Esophagus muscularis mucosa (tissue), 4 donors: ENCODE data around the gene ANXA4. TPM values are rescaled to one million over a fixed set of nuclear protein-coding genes. Genes with fewer than 3 reads are reported as not detected.
"Not testable (repeated sequence)": the region's sequence is repeated elsewhere in the genome, so short reads cannot be mapped to it uniquely, and the experiment has no call there.

Experiments used
- DNase-seq: peaks from one replicate; pipeline ENCODE4 v3.0.0-alpha.2; 2017; ENCODE audit errors: extremely low spot score
- H3K27ac ChIP-seq, 4 donors: fragments of 200-600 bp; sonication (generic); replicated peaks in 1 of 4; 1 replicate in 3 of 4; 2 replicates in 1 of 4; pipeline ENCODE4 v1.5.1; 2016 to 2019; ENCODE audit warnings: mild to moderate bottlenecking in 1 of 4
- H3K27me3 ChIP-seq, 4 donors: fragments of 200-600 bp; sonication (generic); one replicate each; pipeline versions ENCODE4 v1.5.1 to v1.6.0; 2016 to 2019
- H3K36me3 ChIP-seq, 4 donors: fragments of 200-600 bp; sonication (generic); one replicate each; pipeline ENCODE4 v1.5.1; 2016 to 2019
- H3K4me1 ChIP-seq, 4 donors: fragments of 200-600 bp; sonication (generic); one replicate each; pipeline ENCODE4 v1.5.1; 2016 to 2019
- H3K4me3 ChIP-seq, 4 donors: fragments of 200-600 bp; sonication (generic); 1 replicate in 2 of 4; 2 replicates in 2 of 4; pipeline ENCODE4 v1.5.1; 2016 to 2019; ENCODE audit warnings: mild to moderate bottlenecking in 4 of 4, moderate library complexity in 1 of 4
- H3K9me3 ChIP-seq, 4 donors: fragments of 200-600 bp; sonication (generic); 1 replicate in 3 of 4; 2 replicates in 1 of 4; pipeline ENCODE4 v1.5.1; 2016 to 2019
- CTCF ChIP-seq, 3 experiments: fragments of 200-600 bp in 2 of 3; fragments of 450-650 bp in 1 of 3; sonication (generic) in 2 of 3; IDR thresholded peaks; one replicate each; pipeline ENCODE4 v1.5.1; 2017 to 2019; ENCODE audit warnings: antibody characterized with exemption in 3 of 3, mild to moderate bottlenecking in 2 of 3, moderate library complexity in 1 of 3
- EP300 ChIP-seq: sonication (generic); formaldehyde crosslinking; IDR thresholded peaks from one replicate; pipeline ENCODE4 v1.6.1; 2017; ENCODE audit warnings: antibody characterized with exemption
- POLR2A ChIP-seq: fragments of 450-650 bp; IDR thresholded peaks from one replicate; pipeline ENCODE4 v1.6.1; 2017; ENCODE audit warnings: antibody characterized with exemption, moderate library complexity, mild to moderate bottlenecking, low read depth
- POLR2AphosphoS5 ChIP-seq, 2 donors: sonication (generic); formaldehyde crosslinking; IDR thresholded peaks; one replicate each; pipeline ENCODE4 v1.6.1; 2017; ENCODE audit warnings: antibody characterized with exemption in 2 of 2
- WGBS: methylation state at CpG from one replicate; pipeline ENCODE4 v1.1.5; 2018; 5-methylcytosine and 5-hydroxymethylcytosine counted together
- intact Hi-C: fragments of 100-400 bp; cut with DNase I; formaldehyde crosslinking; loops from one replicate; pipeline ENCODE4 v1.15.1; 2023
- total RNA-seq, 4 donors: library from RNA; depleted of rRNA; stranded (reverse); fragments of >200 nt; gene quantifications; one replicate each; pipeline versions ENCODE4 v1.1.0 to v1.2.1, GENCODE V29; 2016

ANXA4 gene
- total RNA-seq, 4 donors from 2014 or later, result 44.9 to 94.8 (median 58.5) TPM

- not testable (repeated sequence) for H3K4me3 ChIP-seq, H3K27ac ChIP-seq, H3K36me3 ChIP-seq, H3K4me1 ChIP-seq, H3K27me3 ChIP-seq, H3K9me3 ChIP-seq
- intact Hi-C loops, result loop anchor here (5.0 to 10.0 kb wide), 2 partner anchors 157 to 330 kb away; partner anchors contain the start of gene GFPT1
- DNase-seq, result peak; percentile 97
- TF ChIP-seq CTCF (IDR thresholded peaks at IDR 0.05) (peak; percentile 72 to 77 (median 77)), POLR2AphosphoS5 (IDR thresholded peaks at IDR 0.05) (peak in 1 of 2 donors; percentile 45)
- 43% methylated on average over 2 of the region's 9 CpGs for WGBS
Measured at GRCh38 chr2:69714539-69715220, 27.3 kb upstream of the ANXA4 start.

DNA sequence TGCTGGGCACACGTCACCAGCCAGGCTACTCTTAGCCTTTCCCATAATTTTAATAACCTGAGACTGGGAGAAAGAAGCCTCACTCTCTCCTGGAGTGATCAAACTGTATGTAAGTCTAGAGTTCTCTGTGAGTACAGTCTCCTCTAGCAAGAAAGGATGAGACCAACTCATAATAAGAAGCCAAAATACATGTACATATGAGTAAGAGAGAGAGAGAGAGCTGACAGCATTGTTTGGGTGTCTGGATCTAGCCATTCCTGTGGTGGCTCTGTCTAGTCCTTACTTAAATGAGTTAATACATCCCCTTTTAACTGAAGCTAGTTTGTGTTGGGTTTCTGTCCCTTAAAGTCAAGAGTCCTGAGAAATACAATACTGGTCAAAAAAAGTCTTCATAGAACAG is 26.0 kb upstream of the ANXA4 start:
- intact Hi-C loops, result loop anchor here (10.0 kb wide), 1 partner anchor 331 kb away; the partner anchor contains the start of gene GFPT1
- DNase-seq, result no peak
- Histone ChIP-seq H3K27ac (no peak overlapping the region), H3K27me3 (no peaks in the 10 kb centered on the region), H3K4me1 (peaks cover 0 to 8% (median 4%) of the 10 kb centered on the region in 4 donors), H3K4me3 (no peak overlapping the region), H3K36me3 (no peaks in the 10 kb centered on the region), H3K9me3 (no peaks in the 10 kb centered on the region)
- TF ChIP-seq EP300 (no peak), POLR2AphosphoS5 (IDR thresholded peaks at IDR 0.05) (no peak), POLR2A (no peak), CTCF (IDR thresholded peaks at IDR 0.05) (no peak)
- 79% methylated on average over 1 of the region's 1 CpG for WGBS

- Histone ChIP-seq H3K27me3 (no peaks in the 10 kb centered on the region), H3K36me3 (no peaks in the 10 kb centered on the region), H3K4me1 (peaks cover 0 to 8% (median 4%) of the 10 kb centered on the region in 4 donors), H3K9me3 (no peaks in the 10 kb centered on the region), H3K27ac (no peak overlapping the region), H3K4me3 (no peak overlapping the region)
- intact Hi-C loops, result loop anchor here (10.0 kb wide), 1 partner anchor 332 kb away; the partner anchor contains the start of gene GFPT1
- DNase-seq, result no peak
- TF ChIP-seq CTCF (IDR thresholded peaks at IDR 0.05) (no peak), POLR2A (no peak), EP300 (no peak), POLR2AphosphoS5 (IDR thresholded peaks at IDR 0.05) (no peak)
- WGBS, result 66% methylated on average over 13 of the region's 13 CpGs
Measured at GRCh38 chr2:69716555-69717120, 25.3 kb upstream of the ANXA4 start.

DNA sequence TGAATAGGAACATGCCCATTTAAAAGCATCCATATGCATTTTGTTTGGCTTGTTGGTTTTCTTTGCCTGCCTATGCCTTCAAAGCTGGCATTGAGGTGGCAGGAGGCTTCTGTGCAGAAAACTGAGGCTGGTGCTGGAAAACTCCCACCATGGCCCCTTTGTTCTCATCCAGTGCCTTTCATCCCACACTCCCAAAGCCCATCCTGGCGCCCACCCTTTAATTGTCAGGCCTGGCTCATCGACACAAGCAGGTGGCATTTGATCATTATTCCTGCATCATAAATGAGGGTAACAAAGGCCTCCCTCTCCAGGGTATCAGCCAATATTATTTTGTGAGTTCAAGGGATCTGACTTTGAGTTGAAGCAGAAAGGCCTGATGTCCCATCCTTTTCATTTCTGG is 24.7 kb upstream of the ANXA4 start:
- intact Hi-C loops, result loop anchor here (10.0 kb wide), 1 partner anchor 332 kb away; the partner anchor contains the start of gene GFPT1
- Histone ChIP-seq H3K4me1 (peaks cover 0 to 8% (median 4%) of the 10 kb centered on the region in 4 donors), H3K36me3 (no peaks in the 10 kb centered on the region), H3K9me3 (no peaks in the 10 kb centered on the region), H3K4me3 (no peak overlapping the region), H3K27ac (no peak overlapping the region), H3K27me3 (no peaks in the 10 kb centered on the region)
- TF ChIP-seq CTCF (IDR thresholded peaks at IDR 0.05) (no peak), POLR2A (no peak), EP300 (no peak), POLR2AphosphoS5 (IDR thresholded peaks at IDR 0.05) (no peak)
- DNase-seq, result no peak
- 95% methylated on average over 2 of the region's 2 CpGs for WGBS
